ENCODE results near the gene ZNF304.

ZNF304 gene

GRCh38 chr19:57350877-57351805 is at the start of gene ZNF304:
ZNF304 (plus strand) TSS chr19:57351271; CDS start chr19:57351665, 394 bp downstream.
- peak; percentile 59 to 69 for DNase-seq (ENCODE audit: extremely low read depth in 1 of 2, low read depth in 1 of 2)

GRCh38 chr19:57302020-57302465 is 49.0 kb upstream of the ZNF304 start:
- DNase-seq (ENCODE audit: extremely low read depth in 1 of 2, low read depth in 1 of 2): no peak

DNA sequence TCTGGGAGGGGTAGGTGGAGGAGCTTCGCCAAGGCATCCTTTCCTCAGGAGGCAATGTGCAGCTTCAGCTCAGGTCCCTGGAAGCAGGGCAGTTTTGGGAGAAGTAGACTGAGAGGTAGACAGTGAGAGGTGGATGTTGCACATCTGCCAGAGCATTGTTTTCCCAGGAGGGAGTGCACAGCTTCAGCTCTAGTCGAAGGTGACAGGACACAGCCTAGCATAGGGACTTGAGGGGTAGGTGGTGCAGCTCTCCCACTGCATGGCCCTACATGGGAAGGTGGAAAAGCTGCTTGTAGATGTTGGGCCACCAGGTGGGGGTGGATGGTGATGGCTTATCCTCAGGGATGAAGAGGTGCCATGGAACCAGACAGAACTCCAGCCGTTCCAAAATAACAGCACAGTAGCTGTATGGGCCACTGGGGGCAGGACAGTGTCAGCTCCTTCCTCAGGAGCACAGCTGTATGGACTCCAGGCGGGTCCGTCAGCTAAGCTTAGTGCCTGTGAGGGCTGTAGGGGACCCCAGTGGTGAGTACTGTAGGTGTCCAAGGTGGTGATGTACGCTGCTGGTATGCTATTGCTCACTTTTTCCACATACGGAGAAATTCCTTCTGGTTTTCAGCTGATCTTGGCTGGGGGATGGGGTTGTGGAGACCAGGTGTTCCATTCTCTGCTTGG is 48.2 kb upstream of the ZNF304 start:
- DNase-seq (ENCODE audit: extremely low read depth in 1 of 2, low read depth in 1 of 2): no peak

- DNase-seq (ENCODE audit: extremely low read depth in 1 of 2, low read depth in 1 of 2): no peak
Measured at GRCh38 chr19:57305056-57305455, 46.0 kb upstream of the ZNF304 start.

GRCh38 chr19:57308514-57308913 is 42.6 kb upstream of the ZNF304 start:
- no peak for DNase-seq (ENCODE audit: extremely low read depth in 1 of 2, low read depth in 1 of 2)

DNA sequence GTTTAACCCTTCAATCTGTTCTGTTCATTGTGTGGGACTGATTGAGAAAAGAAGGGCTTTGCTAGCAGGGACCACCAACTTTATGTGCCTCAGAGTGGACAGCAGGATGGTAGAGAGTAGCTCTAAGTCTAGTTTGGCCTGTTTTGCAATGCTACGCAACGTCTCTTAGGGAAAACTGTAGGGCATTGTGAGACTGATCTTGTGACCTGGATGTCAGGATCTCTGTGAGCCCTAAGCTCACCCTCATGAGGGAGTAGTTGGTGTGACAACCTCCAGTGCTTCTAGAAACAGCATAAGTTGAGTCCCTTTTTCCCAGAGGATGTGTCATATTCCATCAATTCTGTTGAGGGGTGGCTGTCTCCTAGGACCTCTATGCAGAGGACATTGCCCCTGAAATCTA is 40.3 kb upstream of the ZNF304 start:
- no peak for DNase-seq (ENCODE audit: extremely low read depth in 1 of 2, low read depth in 1 of 2)

DNA sequence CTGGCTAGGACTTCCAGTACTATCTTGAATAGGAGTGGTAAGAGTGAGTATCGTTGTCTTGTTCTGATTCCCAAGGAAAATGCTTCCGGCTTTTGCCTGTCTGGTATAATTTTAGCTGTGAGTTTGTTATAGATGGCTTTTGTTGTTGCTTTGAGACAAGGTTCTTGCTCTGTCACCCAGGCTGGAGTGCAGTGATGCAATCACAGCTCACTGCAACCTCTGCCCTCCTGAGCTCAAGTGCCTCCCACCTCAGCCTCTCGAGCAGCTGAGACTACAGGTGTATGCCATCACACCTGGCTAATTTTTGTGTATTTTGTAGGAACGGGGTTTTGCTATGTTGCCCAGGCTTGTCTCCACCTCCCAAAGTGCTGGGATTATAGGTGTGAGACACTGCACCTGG is 36.9 kb upstream of the ZNF304 start:
- DNase-seq (ENCODE audit: extremely low read depth in 1 of 2, low read depth in 1 of 2): no peak

DNA sequence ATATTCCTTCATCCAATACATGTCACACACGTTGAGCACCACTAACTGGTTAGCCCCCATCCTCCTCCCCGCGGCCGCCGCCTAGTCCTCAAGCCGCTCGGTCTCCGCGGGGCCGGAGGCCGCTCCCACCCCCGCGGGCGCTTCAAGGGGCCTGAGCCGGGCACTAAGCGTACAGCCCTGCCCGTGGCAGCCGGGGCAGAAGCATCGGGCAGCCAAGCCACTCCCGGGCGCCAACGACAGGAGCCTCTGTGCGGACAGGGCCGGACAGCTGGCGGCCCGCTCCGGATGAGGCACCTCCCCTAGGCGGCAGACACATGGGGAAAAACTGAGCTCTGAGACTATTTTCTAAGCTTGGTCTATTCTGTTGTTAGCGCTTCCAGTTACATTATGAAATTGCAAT is 33.6 kb upstream of the ZNF304 start:
- no peak for DNase-seq (ENCODE audit: extremely low read depth in 1 of 2, low read depth in 1 of 2)

DNA sequence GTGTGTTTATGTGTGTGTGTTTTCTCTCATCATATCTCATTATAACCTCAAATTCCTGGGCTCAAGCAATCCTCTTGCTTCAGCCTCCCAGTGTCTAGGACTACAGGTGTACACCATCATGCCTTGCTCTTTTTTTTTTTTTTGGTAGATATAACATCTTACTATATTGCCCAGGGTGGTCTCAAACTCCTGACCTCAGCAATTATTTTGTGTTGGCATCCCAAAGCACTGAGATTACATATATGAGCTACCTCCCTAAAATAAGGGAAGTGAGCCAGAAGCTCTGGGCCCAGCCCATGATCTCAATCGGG is 31.2 kb upstream of the ZNF304 start:
- no peak for DNase-seq (ENCODE audit: extremely low read depth in 1 of 2, low read depth in 1 of 2)

DNA sequence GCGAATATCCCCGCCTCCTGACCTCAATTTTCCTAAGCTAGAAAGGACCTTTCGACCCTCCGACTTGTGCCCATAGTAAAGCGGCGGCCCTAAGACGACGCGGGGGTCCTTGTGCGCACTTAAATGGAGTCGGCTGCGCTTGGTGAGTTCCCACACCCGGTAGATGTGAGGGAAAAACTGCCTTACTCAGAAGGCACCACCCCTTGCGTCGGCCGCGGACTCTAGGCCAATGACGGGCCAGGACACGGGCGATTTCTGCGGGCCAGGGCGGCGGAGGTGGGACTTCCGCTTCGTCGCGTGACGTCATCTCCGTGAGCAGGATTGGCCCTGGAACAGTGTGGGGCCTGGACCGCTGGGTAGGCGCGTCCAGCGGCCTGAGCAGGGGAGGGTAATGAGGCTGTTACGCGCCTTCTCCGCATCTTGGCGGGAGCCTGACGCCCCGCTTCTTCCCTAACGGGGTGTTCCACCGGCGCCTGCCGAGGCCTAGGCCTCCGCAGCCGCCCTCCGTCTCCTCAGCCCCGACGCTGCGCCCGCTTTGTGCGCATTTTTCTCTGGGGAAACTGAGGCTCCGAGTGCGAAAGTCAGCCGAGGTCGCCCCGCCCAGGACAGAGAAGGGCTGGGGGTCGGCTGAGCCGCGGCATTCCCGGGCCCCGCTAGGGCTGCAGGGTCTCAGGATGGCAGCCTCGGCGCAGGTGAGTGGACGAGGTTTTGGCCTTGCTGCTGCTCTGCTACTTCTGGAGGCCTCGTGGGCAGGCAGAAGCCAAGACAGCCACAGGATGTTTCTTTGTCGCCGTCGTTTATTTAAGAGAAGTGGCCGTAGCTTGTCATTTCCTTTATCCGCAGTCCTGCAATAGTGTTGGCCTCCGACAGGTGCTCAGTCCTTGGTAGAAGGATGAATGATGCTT is 30.6 kb upstream of the ZNF304 start, which contains the start of gene ZNF543:
Gene ZNF543, plus strand, starts transcription at position 293 of the 905 bp plus-strand sequence. Its CDS starts 382 bp downstream, at position 675.
- DNase-seq (ENCODE audit: extremely low read depth in 1 of 2, low read depth in 1 of 2): peak; percentile 81 to 88

DNA sequence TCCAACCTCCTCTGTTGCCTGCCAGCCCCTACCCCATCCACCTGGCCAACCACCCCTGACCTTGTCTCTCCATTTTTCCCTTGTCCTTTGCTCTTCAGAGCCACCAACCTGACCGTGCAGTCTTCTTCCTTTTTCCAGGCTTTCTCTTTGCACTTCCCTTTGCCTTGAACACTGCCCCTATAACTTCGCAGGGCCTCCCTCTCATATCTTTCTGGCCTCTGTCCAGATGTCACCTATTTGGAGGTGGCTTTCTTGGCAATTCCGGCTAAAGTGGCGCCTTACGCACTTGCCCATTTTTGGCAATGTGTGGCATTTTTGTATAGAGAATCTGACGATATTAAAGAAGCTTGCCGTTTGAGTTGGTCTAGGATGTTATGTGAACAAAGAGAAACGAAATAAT is 30.0 kb upstream of the ZNF304 start:
- no peak for DNase-seq (ENCODE audit: extremely low read depth in 1 of 2, low read depth in 1 of 2)

DNA sequence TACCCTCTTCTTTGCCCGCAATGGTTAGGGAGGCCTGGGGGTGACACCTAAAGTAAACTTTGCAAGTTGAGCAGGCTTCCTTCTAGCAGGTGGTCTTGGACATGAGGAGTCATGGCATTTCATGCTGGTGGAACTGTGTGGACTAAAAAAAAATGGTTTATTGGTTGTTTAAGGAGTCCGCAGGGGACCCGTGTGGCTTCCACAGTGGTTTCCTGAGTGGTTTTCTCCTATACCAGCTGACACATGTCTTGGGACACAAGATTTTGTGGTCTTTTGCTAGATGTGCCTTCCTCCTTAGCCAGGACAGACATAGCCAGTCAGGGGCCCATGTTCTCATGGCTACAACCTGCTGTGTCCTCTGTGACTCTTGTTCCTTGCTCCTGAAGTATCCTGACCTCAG is 29.3 kb upstream of the ZNF304 start:
- DNase-seq (ENCODE audit: extremely low read depth in 1 of 2, low read depth in 1 of 2): no peak

DNA sequence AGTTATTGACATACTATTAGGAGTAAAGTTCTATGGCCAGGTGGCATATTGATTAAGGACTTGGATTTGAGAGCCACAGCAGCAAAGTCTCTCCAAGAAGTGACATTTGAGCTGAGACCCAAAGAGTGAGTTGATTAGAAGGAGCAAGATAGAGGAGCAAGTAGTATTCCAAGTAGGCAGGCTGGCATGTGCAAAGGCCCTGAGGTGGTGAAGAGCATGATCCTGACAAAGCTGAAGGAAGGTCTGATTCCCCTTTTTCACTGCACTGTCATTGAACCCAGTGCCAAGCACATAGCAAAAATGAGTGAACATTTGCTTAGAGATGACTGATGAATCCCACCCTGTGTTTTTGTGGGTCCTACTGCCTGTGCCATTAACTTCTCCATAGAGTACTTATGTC is 26.1 kb upstream of the ZNF304 start:
- no peak for DNase-seq (ENCODE audit: extremely low read depth in 1 of 2, low read depth in 1 of 2)

DNA sequence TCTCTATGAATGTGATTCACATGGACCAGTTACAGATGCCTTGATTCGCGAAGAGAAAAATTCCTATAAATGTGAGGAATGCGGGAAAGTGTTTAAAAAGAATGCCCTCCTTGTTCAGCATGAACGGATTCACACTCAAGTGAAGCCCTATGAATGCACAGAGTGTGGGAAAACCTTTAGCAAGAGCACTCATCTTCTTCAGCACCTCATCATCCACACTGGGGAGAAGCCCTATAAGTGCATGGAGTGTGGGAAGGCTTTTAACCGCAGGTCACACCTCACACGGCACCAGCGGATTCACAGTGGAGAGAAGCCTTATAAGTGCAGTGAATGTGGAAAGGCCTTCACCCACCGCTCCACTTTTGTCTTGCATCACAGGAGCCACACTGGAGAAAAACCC is 23.1 kb upstream of the ZNF304 start:
- DNase-seq (ENCODE audit: extremely low read depth in 1 of 2, low read depth in 1 of 2): no peak

DNA sequence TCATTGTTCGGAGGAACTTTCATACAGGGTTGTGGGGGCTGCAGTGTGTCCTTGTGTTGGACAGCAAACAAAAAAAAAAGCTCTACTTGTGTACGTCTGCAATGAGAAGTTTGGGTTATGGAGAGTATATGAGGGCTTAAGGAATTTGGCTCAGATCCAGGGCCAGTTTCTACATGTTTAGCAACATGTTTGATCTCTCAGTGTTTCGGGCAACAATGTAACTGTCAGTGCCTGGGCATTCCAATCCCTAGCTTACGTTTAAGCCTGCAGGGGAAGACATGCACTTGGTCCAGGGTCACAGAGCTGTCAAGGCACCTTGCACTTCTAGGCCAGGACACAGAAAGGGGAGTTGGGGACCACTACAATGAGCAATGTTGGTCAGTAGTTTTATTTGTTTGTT is 16.9 kb upstream of the ZNF304 start:
- DNase-seq (ENCODE audit: extremely low read depth in 1 of 2, low read depth in 1 of 2): no peak

DNA sequence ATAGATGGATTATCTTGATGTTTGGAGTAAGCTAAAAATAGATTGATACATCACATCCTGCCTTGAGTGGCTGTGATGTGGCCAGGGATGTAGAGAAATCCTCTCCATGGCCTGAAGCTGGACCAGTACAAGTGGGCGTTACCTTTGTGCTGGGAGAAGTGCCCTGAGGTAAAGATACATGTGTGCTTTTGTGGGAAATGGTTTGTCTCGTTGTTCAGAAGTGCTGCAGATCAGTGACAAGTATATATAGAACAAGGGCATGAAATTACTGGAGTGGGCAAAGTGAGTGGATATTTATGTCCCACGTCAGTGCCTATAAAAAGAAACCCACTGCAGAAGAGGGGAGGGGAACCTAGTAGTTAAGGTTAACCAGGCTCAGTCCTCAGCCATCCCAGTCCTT is 12.2 kb upstream of the ZNF304 start:
- no peak for DNase-seq (ENCODE audit: extremely low read depth in 1 of 2, low read depth in 1 of 2)

- DNase-seq (ENCODE audit: extremely low read depth in 1 of 2, low read depth in 1 of 2): no peak
Measured at GRCh38 chr19:57342582-57342981, 8.5 kb upstream of the ZNF304 start.

GRCh38 chr19:57348136-57348535 is 2.9 kb upstream of the ZNF304 start:
- no peak for DNase-seq (ENCODE audit: extremely low read depth in 1 of 2, low read depth in 1 of 2)

GRCh38 chr19:57351867-57352266 is 796 bp downstream of the ZNF304 start:
- DNase-seq (ENCODE audit: extremely low read depth in 1 of 2, low read depth in 1 of 2): no peak

- no peak for DNase-seq (ENCODE audit: extremely low read depth in 1 of 2, low read depth in 1 of 2)
Measured at GRCh38 chr19:57355916-57356315, 4.8 kb downstream of the ZNF304 start.

- DNase-seq (ENCODE audit: extremely low read depth in 1 of 2, low read depth in 1 of 2): no peak
Measured at GRCh38 chr19:57357406-57357805, 6.3 kb downstream of the ZNF304 start.

Measured in activated CD8-positive, alpha-beta memory T cell treated with anti-CD3 and anti-CD28 coated beads for 1 hour (primary cell).